Measurements from ENCODE around the gene COG5.

COG5 gene

GRCh38 chr7:107373354-107373753, 190.4 kb downstream of the COG5 start:
- no peaks in the 10 kb centered on the region for H3K4me1 ChIP-seq
- no peak for TF ChIP-seq CTCF (IDR thresholded peaks at IDR 0.05)
- H3K36me3 ChIP-seq (ENCODE audit: control insufficient read depth, insufficient read depth, low read length) = no peaks in the 10 kb centered on the region
- H3K79me2 ChIP-seq = no peaks in the 10 kb centered on the region
- H3K4me3 ChIP-seq (ENCODE audit: low read depth, low read length) = no peak overlapping the region
- H3K9ac ChIP-seq = no peak overlapping the region
- H3K4me2 ChIP-seq (ENCODE audit: low read length) = no peak overlapping the region
- H3K9me3 ChIP-seq (ENCODE audit: control insufficient read depth, low read length) = no peaks in the 10 kb centered on the region
- no peaks in the 10 kb centered on the region for H3K27me3 ChIP-seq (ENCODE audit: control insufficient read depth, insufficient read depth, low read length)
- no peak overlapping the region for H3K27ac ChIP-seq
- no peak overlapping the region for H2AFZ ChIP-seq

- H3K36me3 ChIP-seq (ENCODE audit: control insufficient read depth, insufficient read depth, low read length) = no peaks in the 10 kb centered on the region
- H3K79me2 ChIP-seq = no peaks in the 10 kb centered on the region
- no peak overlapping the region for H2AFZ ChIP-seq
- H3K27ac ChIP-seq = no peak overlapping the region
- H3K4me2 ChIP-seq (ENCODE audit: low read length) = no peak overlapping the region
- H3K4me1 ChIP-seq = no peaks in the 10 kb centered on the region
- TF ChIP-seq CTCF (IDR thresholded peaks at IDR 0.05) = no peak
- no peaks in the 10 kb centered on the region for H3K9me3 ChIP-seq (ENCODE audit: control insufficient read depth, low read length)
- H3K9ac ChIP-seq = no peak overlapping the region
- H3K4me3 ChIP-seq (ENCODE audit: low read depth, low read length) = no peak overlapping the region
- H3K27me3 ChIP-seq (ENCODE audit: control insufficient read depth, insufficient read depth, low read length) = no peaks in the 10 kb centered on the region
Measured at GRCh38 chr7:107372298-107372697, 191.4 kb downstream of the COG5 start.

GRCh38 chr7:107370816-107371215, 192.9 kb downstream of the COG5 start:
- Histone ChIP-seq H3K4me3 (ENCODE audit: low read depth, low read length) (no peak overlapping the region), H3K36me3 (ENCODE audit: control insufficient read depth, insufficient read depth, low read length) (no peaks in the 10 kb centered on the region), H2AFZ (no peak overlapping the region), H3K4me1 (no peaks in the 10 kb centered on the region), H3K9ac (no peak overlapping the region), H3K4me2 (ENCODE audit: low read length) (no peak overlapping the region), H3K27me3 (ENCODE audit: control insufficient read depth, insufficient read depth, low read length) (no peaks in the 10 kb centered on the region), H3K79me2 (no peaks in the 10 kb centered on the region), H3K27ac (no peak overlapping the region), H3K9me3 (ENCODE audit: control insufficient read depth, low read length) (no peaks in the 10 kb centered on the region)
- no peak for TF ChIP-seq CTCF (IDR thresholded peaks at IDR 0.05)

- no peaks in the 10 kb centered on the region for H3K4me1 ChIP-seq
- no peak overlapping the region for H3K4me2 ChIP-seq (ENCODE audit: low read length)
- no peaks in the 10 kb centered on the region for H3K9me3 ChIP-seq (ENCODE audit: control insufficient read depth, low read length)
- no peak for TF ChIP-seq CTCF (IDR thresholded peaks at IDR 0.05)
- no peaks in the 10 kb centered on the region for H3K36me3 ChIP-seq (ENCODE audit: control insufficient read depth, insufficient read depth, low read length)
- H3K27me3 ChIP-seq (ENCODE audit: control insufficient read depth, insufficient read depth, low read length) = no peaks in the 10 kb centered on the region
- H3K79me2 ChIP-seq = no peaks in the 10 kb centered on the region
- no peak overlapping the region for H3K27ac ChIP-seq
- no peak overlapping the region for H3K9ac ChIP-seq
- H2AFZ ChIP-seq = no peak overlapping the region
- H3K4me3 ChIP-seq (ENCODE audit: low read depth, low read length) = no peak overlapping the region
Measured at GRCh38 chr7:107364787-107365186, 198.9 kb downstream of the COG5 start.

- Histone ChIP-seq H3K9me3 (ENCODE audit: control insufficient read depth, low read length) (no peaks in the 10 kb centered on the region), H3K4me2 (ENCODE audit: low read length) (no peak overlapping the region), H3K36me3 (ENCODE audit: control insufficient read depth, insufficient read depth, low read length) (no peaks in the 10 kb centered on the region), H2AFZ (no peak overlapping the region), H3K4me3 (ENCODE audit: low read depth, low read length) (no peak overlapping the region), H3K79me2 (no peaks in the 10 kb centered on the region), H3K27me3 (ENCODE audit: control insufficient read depth, insufficient read depth, low read length) (no peaks in the 10 kb centered on the region), H3K4me1 (no peaks in the 10 kb centered on the region), H3K9ac (no peak overlapping the region), H3K27ac (no peak overlapping the region)
- TF ChIP-seq CTCF (IDR thresholded peaks at IDR 0.05) = no peak
Measured at GRCh38 chr7:107359520-107360316, 204.0 kb downstream of the COG5 start.

Measured in parathyroid adenoma (tissue), 2 donors.